GM12878 (cell line): ENCODE results near the gene HECTD2. TPM values are rescaled to one million over a fixed set of nuclear protein-coding genes. Genes with fewer than 3 reads are reported as not detected.

Source experiments
- ATAC-seq: fragments of 200-7000 bp; cut with Tn5 transposase; 3 replicates; pipeline ENCODE4 v1.9.1; 2020; ENCODE audit warnings: mild to moderate bottlenecking, moderate library complexity
- BruUV-seq: library from RNA; stranded (reverse); fragments of 400-500 nt; replicated peaks from 2 replicates; lab custom pipeline; 2021; lab: Mats Ljungman, UMichigan
- CTCF ChIA-PET: fragments of 300-600 bp; sonication (Branson Sonifier 250); formaldehyde crosslinking; extraction: SDS; loops from one replicate; lab custom pipeline; 2021; ENCODE audit warnings: inconsistent platforms; lab: Yijun Ruan, JAX
- POLR2A ChIA-PET: fragments of 350-600 bp; formaldehyde crosslinking; extraction: SDS; loops from one replicate; lab custom pipeline; 2021; ENCODE audit warnings: inconsistent platforms; lab: Charles Lee
- RAD21 ChIA-PET: fragments of 300-600 bp; sonication (Branson Sonifier 250); formaldehyde crosslinking; loops from one replicate; lab custom pipeline; 2023; ENCODE audit warnings: antibody characterized with exemption; ENCODE audit not compliant: unreplicated experiment; lab: Charles Lee
- SMC1A ChIA-PET: fragments of 300-600 bp; sonication (Branson Sonifier 250); formaldehyde crosslinking; loops from one replicate; lab custom pipeline; 2023; ENCODE audit not compliant: unreplicated experiment, uncharacterized antibody; lab: Charles Lee
- DNase-seq: peaks from one replicate; pipeline ENCODE4 v3.0.0-alpha.2; 2011; ENCODE audit warnings: low read depth, low spot score
- FAIRE-seq: peaks from 3 replicates; lab custom pipeline; 2011; peaks lifted over from hg19 to GRCh38; lab: Jason Lieb, UNC
- H2AFZ ChIP-seq: 2 replicates; pipeline ENCODE4 v1.6.0; 2011; ENCODE audit warnings: low read depth, low read length, control low read depth; ENCODE audit not compliant: control insufficient read depth
- H3K27ac ChIP-seq: 2 replicates; pipeline ENCODE4 v1.5.1; 2011; ENCODE audit warnings: control low read depth; ENCODE audit not compliant: control insufficient read depth, insufficient read depth
- H3K27me3 ChIP-seq, 2 experiments: replicated peaks in 1 of 2; 2 replicates each; pipeline versions ENCODE4 v1.6.0 to v1.6.1; 2011; ENCODE audit warnings: low read length in 1 of 2; ENCODE audit not compliant: control insufficient read depth in 2 of 2, insufficient read depth in 2 of 2
- H3K36me3 ChIP-seq, 2 experiments: 2 replicates each; pipeline ENCODE4 v1.5.1; 2011; ENCODE audit warnings: low read length in 1 of 2; ENCODE audit not compliant: control insufficient read depth in 2 of 2, insufficient read depth in 2 of 2
- H3K4me1 ChIP-seq: 2 replicates; pipeline ENCODE4 v1.6.1; 2011; ENCODE audit warnings: mild to moderate bottlenecking, low read length, moderate library complexity, mixed read lengths; ENCODE audit not compliant: control insufficient read depth, insufficient read depth
- H3K4me2 ChIP-seq: 2 replicates; pipeline ENCODE4 v1.6.0; 2011; ENCODE audit warnings: control low read depth; ENCODE audit not compliant: control insufficient read depth, insufficient read depth
- H3K4me3 ChIP-seq: fragments of 200-600 bp; sonication (generic); 2 replicates; pipeline ENCODE4 v1.5.1; 2016
- H3K79me2 ChIP-seq: 2 replicates; pipeline ENCODE4 v1.6.0; 2011; ENCODE audit warnings: low read length; ENCODE audit not compliant: control insufficient read depth, insufficient read depth
- H3K9ac ChIP-seq: 2 replicates; pipeline ENCODE4 v1.8.0; 2011; ENCODE audit warnings: low read length, control low read depth, mixed read lengths; ENCODE audit not compliant: control insufficient read depth, insufficient read depth
- H3K9me3 ChIP-seq: replicated peaks from 3 replicates; pipeline ENCODE4 v1.5.1; 2011; ENCODE audit warnings: mild to moderate bottlenecking, low read length; ENCODE audit not compliant: control insufficient read depth, insufficient read depth
- H4K20me1 ChIP-seq: 2 replicates; pipeline ENCODE4 v1.6.0; 2011; ENCODE audit not compliant: control insufficient read depth, insufficient read depth
- CBFB ChIP-seq: IDR thresholded peaks from 2 replicates; pipeline ENCODE4 v1.6.1; 2016; ENCODE audit warnings: antibody characterized with exemption, low read depth
- EED ChIP-seq: sonication (generic); IDR thresholded peaks from 2 replicates; pipeline ENCODE4 v1.6.1; 2016; ENCODE audit warnings: antibody characterized with exemption, low read depth
- ESRRA ChIP-seq: IDR thresholded peaks from 2 replicates; pipeline ENCODE4 v1.6.1; 2012; ENCODE audit warnings: mild to moderate bottlenecking, low read length, improper control_type of control experiment
- FOS ChIP-seq: IDR thresholded peaks from 3 replicates; pipeline ENCODE4 v1.6.1; 2011; ENCODE audit warnings: borderline replicate concordance; ENCODE audit not compliant: insufficient read length; ENCODE audit errors: extremely low read depth
- HDAC6 ChIP-seq: fragments of 200-600 bp; sonication (generic); IDR thresholded peaks from one replicate; pipeline ENCODE4 v1.8.0; 2017; ENCODE audit warnings: antibody characterized with exemption; ENCODE audit not compliant: unreplicated experiment
- KAT2A ChIP-seq: conservative IDR thresholded peaks from 2 replicates; pipeline ENCODE4 v1.6.1; 2011; ENCODE audit warnings: low read depth, low read length; ENCODE audit not compliant: control insufficient read depth
- NFIC ChIP-seq: IDR thresholded peaks from 2 replicates; pipeline ENCODE4 v1.6.1; 2012; ENCODE audit warnings: low read depth, mild to moderate bottlenecking, inconsistent platforms, low read length, moderate library complexity
- NR2F1 ChIP-seq: fragments of 450-650 bp; conservative IDR thresholded peaks from 2 replicates; pipeline ENCODE4 v1.6.1; 2017; ENCODE audit warnings: mild to moderate bottlenecking
- SUPT20H ChIP-seq: IDR thresholded peaks from 2 replicates; pipeline ENCODE4 v1.6.1; 2011; ENCODE audit warnings: low read depth, mild to moderate bottlenecking, low read length, moderate library complexity, borderline replicate concordance; ENCODE audit not compliant: control insufficient read depth
- ZZZ3 ChIP-seq: IDR thresholded peaks from 2 replicates; pipeline ENCODE4 v1.6.1; 2011; ENCODE audit warnings: low read depth; ENCODE audit not compliant: control insufficient read depth, insufficient read length
- in situ Hi-C: fragments of 300-500 bp; cut with MboI; formaldehyde crosslinking; loops from 9 replicates; pipeline ENCODE4 v1.14.3; 2018; ENCODE audit warnings: mixed read lengths
- intact Hi-C: fragments of 100-400 bp; cut with micrococcal nuclease; formaldehyde crosslinking; loops from one replicate; pipeline ENCODE4 v1.14.2; 2022; ENCODE audit not compliant: unreplicated experiment
- polyA plus RNA-seq, 11 experiments: library from polyadenylated mRNA; depleted of rRNA in 4 of 11; unstranded in 6 of 11; stranded (reverse) in 5 of 11; fragments of >200 nt; fragmentation: Nextera tagmentation in 4 of 11; fragmentation: Illumina TruSeq in 1 of 11; extraction: Ambion mirVana in 4 of 11; extraction: Trizol in 1 of 11; gene quantifications; 1 replicate in 1 of 11; 2 replicates in 10 of 11; pipeline versions ENCODE4 v1.2.1 to v1.2.3, GENCODE V29; 2011 to 2016; ENCODE audit warnings: inconsistent platforms in 2 of 11, missing spikeins in 2 of 11, low read depth in 1 of 11
- total RNA-seq, 4 experiments: library from RNA; depleted of rRNA in 3 of 4; stranded (reverse); fragments of >200 nt in 3 of 4; fragmentation: Illumina TruSeq in 1 of 4; extraction: Trizol in 1 of 4; gene quantifications; 2 replicates each; pipeline versions ENCODE4 v1.2.1 to v1.2.3, GENCODE V29; 2013 to 2021

HECTD2 gene
- total and polyA plus RNA-seq, 10 of the 15 experiments (the other 5 are each of a cell fraction or from before 2014, with no cell fraction given) = 0.87 to 3.0 (median 1.7) TPM

DNA sequence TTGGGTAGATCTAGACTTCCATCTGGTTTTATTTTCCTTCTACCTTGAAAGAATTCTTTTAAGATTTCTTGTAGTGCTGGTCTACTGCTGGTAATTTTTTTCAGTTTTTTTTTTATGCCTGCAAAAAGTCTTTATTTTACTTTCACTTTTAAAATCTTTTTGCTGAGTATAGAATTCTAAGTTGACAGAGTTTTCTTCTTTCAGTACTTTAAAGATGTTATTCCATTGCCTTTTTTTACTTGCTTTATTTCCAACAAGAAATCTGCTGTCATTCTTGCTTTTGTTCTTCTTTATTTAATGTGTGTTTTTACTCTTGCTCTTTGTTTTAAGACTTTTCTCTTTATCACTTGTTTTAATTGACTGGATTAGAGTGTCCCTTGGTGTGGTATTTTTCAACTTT lies 36.1 kb upstream of the HECTD2 start:
- H3K9ac ChIP-seq = no peak overlapping the region
- no peak overlapping the region for H3K4me2 ChIP-seq
- H3K9me3 ChIP-seq = no peaks in the 10 kb centered on the region; the same call in 2 of the 3 replicates
- no peaks in the 10 kb centered on the region for H3K27me3 ChIP-seq
- no peak overlapping the region for H2AFZ ChIP-seq
- TF ChIP-seq SUPT20H (no peak), ZZZ3 (no peak), EED (no peak), NR2F1 (no peak), KAT2A (no peak), CBFB (no peak), NFIC (no peak)
- TF ChIP-seq, all 136 proteins: peak for 0
- H4K20me1 ChIP-seq = no peaks in the 10 kb centered on the region
- H3K4me3 ChIP-seq = no peak overlapping the region
- FAIRE-seq (no peak), DNase-seq (no peak), ATAC-seq (no peak)
- RAD21 ChIA-PET = no interaction called here
- CTCF ChIA-PET = no interaction called here
- SMC1A ChIA-PET = interaction anchor here (1.0 kb wide), 1 partner anchor 75 kb away, joined by 3 read pairs; no protein-coding TSS in a partner anchor
- H3K27ac ChIP-seq = no peak overlapping the region
- in situ Hi-C loops = no loop called here
- no peaks in the 10 kb centered on the region for H3K36me3 ChIP-seq
- no peaks in the 10 kb centered on the region for H3K4me1 ChIP-seq
- no TSS peak for BruUV-seq
- H3K79me2 ChIP-seq = no peaks in the 10 kb centered on the region
- POLR2A ChIA-PET = no interaction called here
- intact Hi-C loops = no loop called here

- POLR2A ChIA-PET = no interaction called here
- H3K36me3 ChIP-seq = no peaks in the 10 kb centered on the region
- H3K4me3 ChIP-seq = no peak overlapping the region
- ATAC-seq (no peak), FAIRE-seq (no peak), DNase-seq (no peak)
- intact Hi-C loops = no loop called here
- no peak overlapping the region for H3K4me2 ChIP-seq
- CTCF ChIA-PET = interaction anchor here (0.8 to 4.2 kb wide), 2 partner anchors 9 to 12 kb away, joined by 3 to 14 read pairs; no protein-coding TSS in a partner anchor
- SMC1A ChIA-PET = interaction anchor here (0.6 to 1.0 kb wide), 2 partner anchors 297 to 1524 kb away, joined by 3 read pairs; no protein-coding TSS in a partner anchor
- no peaks in the 10 kb centered on the region for H3K79me2 ChIP-seq
- no peaks in the 10 kb centered on the region for H3K4me1 ChIP-seq
- in situ Hi-C loops = loop anchor here (25.0 kb wide), 1 partner anchor 534 kb away; the partner anchor contains the start of genes BTAF1 and FGFBP3
- H3K9me3 ChIP-seq = no peaks in the 10 kb centered on the region; the same call in 2 of the 3 replicates
- RAD21 ChIA-PET = interaction anchor here (1.4 kb wide), 1 partner anchor 12 kb away, joined by 3 read pairs; no protein-coding TSS in a partner anchor
- BruUV-seq = no TSS peak
- TF ChIP-seq ESRRA (no peak), HDAC6 (no peak), FOS (no peak)
- no peak overlapping the region for H2AFZ ChIP-seq
- no peaks in the 10 kb centered on the region for H3K27me3 ChIP-seq
- H3K9ac ChIP-seq = no peak overlapping the region
- no peak overlapping the region for H3K27ac ChIP-seq
- no peaks in the 10 kb centered on the region for H4K20me1 ChIP-seq
These were observed 32.1 kb upstream of the HECTD2 start for GRCh38 chr10:91378061-91378460.
